HT-29 (cell line): ENCODE results near the gene RIPK1. TPM values are rescaled to one million over a fixed set of nuclear protein-coding genes. Genes with fewer than 3 reads are reported as not detected.
"Not testable (repeated sequence)": the region's sequence is repeated elsewhere in the genome, so short reads cannot be mapped to it uniquely, and the experiment has no call there.

ENCODE experiments used
- DNase-seq: peaks from one replicate; pipeline ENCODE4 v3.0.0-alpha.2; 2015; ENCODE audit warnings: low spot score
- total RNA-seq: library from RNA; depleted of rRNA; stranded (reverse); fragments of >200 nt; shearing (Covaris generic); gene quantifications from 2 replicates; pipeline ENCODE4 v1.2.3, GENCODE V29; 2014; rRNA removed

The RIPK1 gene
- 11.7 and 12.6 TPM in 2 replicates for total RNA-seq

- peak; percentile 93 for DNase-seq
Observed at GRCh38 chr6:3068329-3069214, at the start of gene RIPK1. Gene RIPK1 (plus strand): TSS chr6:3068494. CDS start chr6:3076824, 8,330 bp downstream.

- no peak for DNase-seq
Observed at GRCh38 chr6:3019065-3019464, 49.2 kb upstream of the RIPK1 start.

DNA sequence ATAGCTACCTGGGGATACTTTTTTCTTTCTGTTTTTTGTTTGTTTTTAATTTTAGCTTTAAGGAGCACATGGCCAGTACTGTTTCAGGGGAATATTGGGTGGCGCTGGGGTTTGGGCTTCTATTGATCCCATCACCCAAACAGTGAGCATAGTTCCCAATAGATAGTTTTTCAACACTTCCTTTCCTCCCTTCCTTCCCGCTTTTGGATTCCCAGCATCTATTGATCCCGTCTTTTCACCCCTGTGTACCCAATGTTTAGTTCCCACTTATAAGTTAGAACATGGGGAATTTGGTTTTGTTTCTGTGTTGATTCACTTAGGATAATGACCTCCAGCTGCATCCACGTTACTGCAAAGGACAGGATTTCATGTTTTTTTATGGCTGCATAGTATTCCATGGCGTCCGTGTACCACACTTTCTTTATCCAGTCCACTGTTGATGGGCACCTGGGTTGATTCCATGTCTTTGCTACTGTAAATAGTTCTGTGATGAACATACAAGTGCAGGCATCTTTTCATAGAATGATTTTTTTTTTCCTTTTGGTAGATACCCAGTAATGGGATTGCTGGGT is 48.5 kb upstream of the RIPK1 start:
- DNase-seq, result no peak

DNA sequence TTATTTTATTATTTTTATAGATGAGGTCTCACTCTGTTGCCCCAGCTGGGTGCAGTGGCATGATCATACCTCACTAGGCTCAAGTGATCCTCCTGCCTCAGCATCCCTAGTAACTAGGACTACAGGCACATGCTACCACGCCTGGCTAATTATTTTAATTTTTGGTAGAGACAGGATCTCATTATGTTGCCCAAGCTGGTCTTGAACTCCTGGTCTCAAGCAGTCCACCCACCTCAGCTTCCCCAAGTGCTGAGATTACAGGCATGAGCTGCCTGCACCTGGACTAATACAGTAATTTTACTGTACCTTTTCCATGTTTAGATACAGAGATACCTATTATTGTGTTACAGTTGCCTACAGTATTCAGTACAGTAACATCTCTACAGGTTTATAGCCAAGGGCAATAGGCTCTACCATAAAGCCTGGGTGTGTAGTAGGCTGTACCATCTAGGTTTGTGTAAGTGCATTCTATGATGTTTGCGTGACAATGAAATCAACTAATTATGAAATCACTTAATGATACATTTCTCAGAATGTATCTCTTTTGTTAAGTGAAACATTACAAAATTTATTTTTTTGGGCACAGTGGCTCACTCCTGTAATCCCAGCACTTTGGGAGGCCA is 47.2 kb upstream of the RIPK1 start:
- DNase-seq, result not testable (repeated sequence)

- peak; percentile 55 for DNase-seq
Observed at GRCh38 chr6:3022765-3023662, 45.3 kb upstream of the RIPK1 start.

DNA sequence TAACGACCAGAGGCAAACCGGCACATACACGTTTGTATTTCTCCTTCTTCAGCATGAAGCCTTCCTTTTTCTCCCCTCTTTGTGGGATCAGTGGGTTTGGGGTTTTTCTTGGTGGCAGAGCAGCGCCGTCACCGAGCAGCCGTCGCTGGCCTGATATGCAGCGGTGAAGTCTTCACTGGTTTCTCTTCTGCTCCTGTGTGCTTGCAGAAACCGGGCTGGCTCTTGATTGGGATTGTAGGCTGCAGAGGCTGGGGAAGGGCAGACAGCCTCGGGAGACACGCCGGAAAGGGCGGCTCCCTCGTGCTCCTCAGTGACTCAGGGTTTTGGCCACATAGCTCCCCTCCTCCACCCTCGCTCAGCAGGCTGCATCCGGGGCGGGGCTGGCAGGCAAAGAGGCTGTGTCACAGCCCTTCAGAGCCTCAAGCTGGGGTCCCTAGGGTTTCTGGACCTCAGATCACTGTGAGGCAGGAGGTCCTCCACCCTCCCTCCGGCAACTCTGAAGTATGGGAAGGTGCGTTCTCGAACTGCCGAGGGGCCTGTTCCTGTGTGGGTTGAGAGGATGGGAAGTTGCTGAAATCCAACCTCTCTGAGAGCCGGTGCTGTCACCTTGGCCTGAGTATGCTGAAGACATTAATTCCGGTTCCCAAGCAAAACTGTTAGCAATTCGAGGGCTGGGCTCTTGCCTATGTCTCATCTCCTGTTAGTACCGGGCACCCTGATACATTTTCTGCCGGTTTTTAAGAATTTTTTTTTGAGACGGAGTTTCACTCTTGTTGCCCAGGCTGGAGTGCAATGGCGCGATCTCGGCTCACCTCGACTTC is 44.4 kb upstream of the RIPK1 start:
- DNase-seq, result peak; percentile 89

- no peak for DNase-seq
Observed at GRCh38 chr6:3026791-3027626, 41.3 kb upstream of the RIPK1 start.

DNA sequence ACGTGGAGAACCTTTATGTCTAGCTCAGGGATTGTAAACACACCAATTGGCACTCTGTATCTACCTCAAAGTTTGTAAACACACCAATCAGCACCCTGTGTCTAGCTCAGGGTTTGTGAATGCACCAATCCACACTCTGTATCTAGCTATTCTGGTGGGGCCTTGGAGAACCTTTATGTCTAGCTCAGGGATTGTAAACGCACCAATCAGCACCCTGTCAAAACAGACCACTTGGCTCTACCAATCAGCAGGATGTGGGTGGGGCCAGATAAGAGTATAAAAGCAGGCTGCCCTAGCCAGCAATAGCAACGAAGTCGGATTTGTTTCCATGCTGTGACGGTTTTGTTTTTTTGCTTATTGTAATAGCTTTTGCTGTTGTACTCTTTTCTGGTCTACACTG is 40.1 kb upstream of the RIPK1 start:
- not testable (repeated sequence) for DNase-seq

DNA sequence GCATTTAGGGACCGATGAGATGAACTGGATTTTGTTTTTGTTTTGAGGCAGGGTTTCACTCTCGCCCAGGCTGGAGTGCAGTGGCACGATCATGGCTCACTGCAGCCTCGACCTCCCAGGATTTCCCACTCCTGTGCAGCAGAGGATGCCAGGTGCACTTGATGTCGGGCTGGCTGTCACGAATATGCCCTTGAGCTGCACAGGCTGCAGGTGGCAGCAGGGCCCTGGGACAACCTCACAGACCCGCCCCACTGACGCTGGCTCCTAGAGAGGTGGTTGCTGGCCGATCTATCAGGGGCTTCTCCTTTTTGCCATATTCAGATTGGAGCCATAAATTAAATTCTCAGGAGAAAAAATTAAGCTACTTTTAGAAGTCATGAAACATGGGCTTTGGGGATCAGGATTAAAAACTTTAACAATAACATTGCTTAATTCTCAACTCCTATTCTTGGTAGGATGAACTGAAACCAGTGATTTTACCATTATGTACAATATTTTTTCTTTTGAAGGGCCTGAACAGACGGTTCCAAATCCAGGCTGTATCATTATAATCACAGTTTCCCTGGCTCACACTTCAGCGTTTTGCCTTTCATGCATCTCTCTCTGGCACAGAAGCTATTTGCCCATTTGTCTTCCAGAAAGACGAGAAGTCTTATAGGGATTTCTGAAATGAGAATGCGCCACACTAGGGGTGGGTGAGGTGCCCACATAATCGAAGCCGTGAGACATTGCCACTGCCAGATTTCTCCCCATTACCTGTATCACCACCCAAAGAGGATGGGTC is 36.2 kb upstream of the RIPK1 start:
- DNase-seq, result peak; percentile 41

DNA sequence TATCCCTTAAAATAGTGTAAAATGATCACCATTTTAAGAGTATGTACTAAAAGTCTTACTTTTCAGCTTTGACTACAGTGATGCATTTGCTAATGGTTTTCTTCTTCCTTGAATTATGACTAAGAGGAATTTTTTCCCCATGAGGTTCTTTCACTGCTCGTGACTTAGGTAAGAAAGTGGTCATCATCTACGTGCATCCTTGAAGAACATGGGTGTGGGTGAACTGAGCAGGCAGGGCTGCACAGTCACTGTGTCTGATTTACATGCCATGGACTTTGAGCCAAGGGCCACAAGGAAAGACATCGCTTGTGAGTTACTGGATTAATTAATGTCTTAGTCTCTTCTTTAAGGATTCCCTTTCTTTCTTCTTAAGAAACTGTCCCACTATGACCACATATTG is 35.3 kb upstream of the RIPK1 start:
- DNase-seq, result no peak

GRCh38 chr6:3033652-3034051 is 34.6 kb upstream of the RIPK1 start:
- DNase-seq, result no peak

- no peak for DNase-seq
Observed at GRCh38 chr6:3035397-3035796, 32.9 kb upstream of the RIPK1 start.

DNA sequence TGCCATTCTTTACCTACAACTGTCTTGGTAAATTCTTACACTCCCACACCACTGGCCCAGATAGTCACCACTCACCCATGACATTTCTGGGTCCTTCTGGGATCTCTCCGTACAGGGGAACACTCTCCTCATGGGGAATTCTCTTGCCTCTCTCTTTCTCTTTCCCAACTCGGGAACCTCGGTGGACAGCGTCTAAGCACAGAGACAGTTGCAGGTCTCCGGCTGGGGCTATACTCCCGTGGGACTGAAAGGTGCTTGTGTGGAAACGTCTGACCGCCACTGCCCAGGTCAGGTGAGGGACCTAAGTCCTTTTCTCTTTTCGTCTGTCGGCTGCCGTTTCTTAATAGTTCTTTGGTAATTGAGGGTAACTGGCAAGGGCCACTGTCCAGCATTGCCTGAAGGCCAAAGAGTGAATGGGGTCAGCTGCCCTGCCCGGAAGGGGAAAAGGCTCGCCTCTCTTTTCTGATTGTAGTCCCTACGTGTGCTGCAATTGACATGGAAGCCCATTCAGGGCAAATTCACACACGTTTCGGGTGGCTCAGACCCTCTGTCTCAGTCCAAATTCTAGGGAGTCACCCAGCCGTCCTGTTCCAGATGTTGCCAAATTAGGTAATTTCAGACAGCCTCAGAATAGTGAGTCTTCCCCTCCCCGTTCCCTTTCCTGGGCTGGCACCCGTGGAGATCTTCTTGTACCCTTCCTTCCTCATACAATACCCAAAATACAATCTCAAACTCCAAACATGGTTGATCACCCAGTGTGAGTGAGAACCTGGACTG is 31.2 kb upstream of the RIPK1 start:
- no peak for DNase-seq

DNA sequence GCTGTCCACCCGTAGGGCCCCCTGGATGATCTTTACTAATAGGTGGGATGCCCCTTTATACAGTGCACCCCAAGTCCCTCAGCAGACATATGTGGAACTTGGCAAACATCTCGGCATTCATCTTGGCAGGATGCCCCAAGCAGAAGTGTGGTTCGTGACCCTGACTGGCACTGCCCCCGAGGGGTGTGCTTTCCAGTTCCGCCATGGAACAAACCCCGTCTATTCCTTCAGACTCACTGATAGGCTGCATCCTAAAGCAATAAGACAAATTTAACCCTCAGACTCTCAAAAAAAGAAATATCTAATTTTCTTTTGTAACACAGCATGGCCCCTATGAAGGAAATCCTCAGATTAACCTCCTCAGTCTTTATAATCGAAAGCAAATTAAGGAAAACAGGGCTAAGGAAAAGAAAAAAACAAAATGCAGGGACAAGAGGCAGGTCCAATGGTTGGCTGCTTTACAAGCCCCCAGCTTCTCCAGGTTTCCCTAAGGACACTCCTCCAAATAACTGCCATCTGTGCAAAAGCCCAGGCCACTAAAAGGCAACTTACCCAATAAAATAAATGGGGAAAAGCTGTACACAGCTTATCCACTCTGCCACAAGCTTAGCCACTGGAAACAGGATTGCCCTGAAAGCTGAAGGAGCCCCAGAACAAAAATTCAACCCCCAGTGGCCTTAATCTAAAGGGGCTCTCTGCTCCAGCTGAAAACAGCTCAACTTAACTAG is 30.5 kb upstream of the RIPK1 start:
- no peak for DNase-seq

GRCh38 chr6:3039384-3039783 is 28.9 kb upstream of the RIPK1 start:
- no peak for DNase-seq

- no peak for DNase-seq
Observed at GRCh38 chr6:3041147-3041546, 27.1 kb upstream of the RIPK1 start.

DNA sequence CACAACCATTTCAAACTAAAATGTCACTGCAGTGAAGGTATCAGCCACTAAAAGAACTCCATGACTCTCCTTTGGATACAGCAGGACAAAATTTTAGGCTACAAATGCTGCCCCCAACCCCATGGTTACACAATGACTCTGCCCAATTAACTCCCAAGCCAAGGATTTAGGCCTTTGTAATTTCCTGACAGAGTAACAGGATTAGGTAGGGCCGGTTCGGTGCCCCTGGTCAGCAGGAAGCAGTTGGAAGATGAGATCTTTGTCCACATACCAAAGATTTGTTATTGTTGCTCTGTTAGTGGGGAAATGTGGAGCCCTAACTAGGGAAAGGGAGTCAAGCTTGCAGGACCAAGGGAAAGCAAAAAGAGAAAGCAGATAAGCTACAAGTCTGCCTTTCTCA is 26.7 kb upstream of the RIPK1 start:
- DNase-seq, result no peak
